Testis (tissue), 3 donors: ENCODE results near the gene SIRPB2. TPM values are rescaled to one million over a fixed set of nuclear protein-coding genes. Genes with fewer than 3 reads are reported as not detected.

Source experiments
- DNase-seq: peaks from one replicate; pipeline ENCODE4 v3.0.0-alpha.2; 2019
- H3K27ac ChIP-seq, 2 donors: fragments of 200-600 bp; sonication (generic); one replicate each; pipeline ENCODE4 v1.5.1; 2019
- H3K27me3 ChIP-seq: fragments of 200-600 bp; sonication (generic); one replicate; pipeline ENCODE4 v1.5.1; 2019
- H3K36me3 ChIP-seq: fragments of 200-600 bp; sonication (generic); one replicate; pipeline ENCODE4 v1.5.1; 2017; ENCODE audit warnings: low read depth; ENCODE audit errors: missing control alignments
- H3K4me1 ChIP-seq: fragments of 200-600 bp; sonication (generic); one replicate; pipeline ENCODE4 v1.5.1; 2019
- H3K4me3 ChIP-seq, 2 donors: fragments of 200-600 bp; sonication (generic); one replicate each; pipeline ENCODE4 v1.5.1; 2017 to 2019
- H3K9me3 ChIP-seq: fragments of 200-600 bp; sonication (generic); one replicate; pipeline ENCODE4 v1.5.1; 2017
- POLR2A ChIP-seq: fragments of 450-650 bp; IDR thresholded peaks from one replicate; pipeline ENCODE4 v1.6.1; 2017; ENCODE audit warnings: antibody characterized with exemption, mild to moderate bottlenecking, moderate library complexity
- WGBS, 2 donors: methylation state at CpG; one replicate each; pipeline ENCODE4 v1.1.5; 2018; 5-methylcytosine and 5-hydroxymethylcytosine counted together
- intact Hi-C: fragments of 100-400 bp; cut with DNase I; formaldehyde crosslinking; loops from one replicate; pipeline ENCODE4 v1.15.1; 2023; ENCODE audit warnings: low total_unique reads
- polyA plus RNA-seq: library from polyadenylated mRNA; stranded (reverse); fragments of 350-450 nt; fragmentation: Illumina TruSeq; extraction: RNeasy Lipid Tissue Mini Kit (QIAGEN cat#74804); gene quantifications from one replicate; pipeline ENCODE4 v1.2.3, GENCODE V29; 2014; ENCODE audit warnings: low read depth, low replicate concordance; ENCODE audit not compliant: insufficient read depth
- small RNA-seq, 2 donors: library from RNA; depleted of rRNA; stranded (forward); fragments of <200 nt; gene quantifications; one replicate each; pipeline ENCODE3, GENCODE V24; 2016
- total RNA-seq, 2 donors: library from RNA; depleted of rRNA; stranded (reverse); fragments of >200 nt; gene quantifications; one replicate each; pipeline ENCODE4 v1.2.3, GENCODE V29; 2016
- TF ChIP-seq, protein P1 (sequence below), 3 experiments: fragments of 450-650 bp in 2 of 3; fragments of 200-600 bp in 1 of 3; sonication (generic) in 1 of 3; IDR thresholded peaks; one replicate each; pipeline ENCODE4 v1.5.1; 2016 to 2019; ENCODE audit warnings: antibody characterized with exemption in 3 of 3, mild to moderate bottlenecking in 2 of 3, moderate library complexity in 1 of 3

Gene SIRPB2
- total and polyA plus RNA-seq, 3 donors from 2014 or later: 0.63 to 3.3 (median 1.5) TPM

DNA sequence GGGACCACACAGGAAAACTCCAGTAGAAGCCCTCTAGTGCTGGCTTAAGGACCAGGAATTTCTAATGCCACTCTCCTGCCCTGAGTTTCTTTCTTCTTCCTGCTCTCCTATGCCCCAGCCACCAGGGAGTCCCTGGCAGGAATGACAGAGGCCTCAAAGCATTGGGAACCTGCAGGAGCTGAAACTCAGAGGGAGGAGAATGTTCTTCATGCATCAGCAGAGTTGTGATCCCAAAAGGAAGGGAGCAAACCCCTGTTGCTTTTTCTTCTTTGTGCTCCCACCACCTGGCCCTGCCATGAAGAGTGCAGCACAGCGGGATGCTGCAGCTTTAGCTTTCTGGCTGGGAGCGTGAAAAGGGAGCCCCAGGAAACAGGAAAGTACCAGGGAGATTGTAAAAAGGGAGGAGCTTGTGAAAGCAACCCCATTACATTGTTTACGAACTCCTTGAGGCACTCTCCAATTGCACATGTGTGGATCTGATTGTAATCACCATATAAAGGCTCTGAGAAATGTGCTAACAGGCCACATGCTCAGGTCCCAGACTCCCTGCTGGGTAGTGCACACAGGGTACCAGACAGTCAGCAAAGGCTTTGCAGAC lies 63.7 kb downstream of the SIRPB2 start:
- Histone ChIP-seq H3K4me3 (no peak overlapping the region), H3K9me3 (no peaks in the 10 kb centered on the region), H3K4me1 (no peaks in the 10 kb centered on the region), H3K27ac (no peak overlapping the region), H3K27me3 (no peaks in the 10 kb centered on the region), H3K36me3 (no peaks in the 10 kb centered on the region)
- intact Hi-C loops: no loop called here
- no peak for DNase-seq
- no peak for TF ChIP-seq POLR2A
- TF ChIP-seq, protein P1, sequence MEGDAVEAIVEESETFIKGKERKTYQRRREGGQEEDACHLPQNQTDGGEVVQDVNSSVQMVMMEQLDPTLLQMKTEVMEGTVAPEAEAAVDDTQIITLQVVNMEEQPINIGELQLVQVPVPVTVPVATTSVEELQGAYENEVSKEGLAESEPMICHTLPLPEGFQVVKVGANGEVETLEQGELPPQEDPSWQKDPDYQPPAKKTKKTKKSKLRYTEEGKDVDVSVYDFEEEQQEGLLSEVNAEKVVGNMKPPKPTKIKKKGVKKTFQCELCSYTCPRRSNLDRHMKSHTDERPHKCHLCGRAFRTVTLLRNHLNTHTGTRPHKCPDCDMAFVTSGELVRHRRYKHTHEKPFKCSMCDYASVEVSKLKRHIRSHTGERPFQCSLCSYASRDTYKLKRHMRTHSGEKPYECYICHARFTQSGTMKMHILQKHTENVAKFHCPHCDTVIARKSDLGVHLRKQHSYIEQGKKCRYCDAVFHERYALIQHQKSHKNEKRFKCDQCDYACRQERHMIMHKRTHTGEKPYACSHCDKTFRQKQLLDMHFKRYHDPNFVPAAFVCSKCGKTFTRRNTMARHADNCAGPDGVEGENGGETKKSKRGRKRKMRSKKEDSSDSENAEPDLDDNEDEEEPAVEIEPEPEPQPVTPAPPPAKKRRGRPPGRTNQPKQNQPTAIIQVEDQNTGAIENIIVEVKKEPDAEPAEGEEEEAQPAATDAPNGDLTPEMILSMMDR (IDR thresholded peaks at IDR 0.05): no peak
- 50 to 54% methylated on average over 3 of the region's 3 CpGs for WGBS, 2 donors

DNA sequence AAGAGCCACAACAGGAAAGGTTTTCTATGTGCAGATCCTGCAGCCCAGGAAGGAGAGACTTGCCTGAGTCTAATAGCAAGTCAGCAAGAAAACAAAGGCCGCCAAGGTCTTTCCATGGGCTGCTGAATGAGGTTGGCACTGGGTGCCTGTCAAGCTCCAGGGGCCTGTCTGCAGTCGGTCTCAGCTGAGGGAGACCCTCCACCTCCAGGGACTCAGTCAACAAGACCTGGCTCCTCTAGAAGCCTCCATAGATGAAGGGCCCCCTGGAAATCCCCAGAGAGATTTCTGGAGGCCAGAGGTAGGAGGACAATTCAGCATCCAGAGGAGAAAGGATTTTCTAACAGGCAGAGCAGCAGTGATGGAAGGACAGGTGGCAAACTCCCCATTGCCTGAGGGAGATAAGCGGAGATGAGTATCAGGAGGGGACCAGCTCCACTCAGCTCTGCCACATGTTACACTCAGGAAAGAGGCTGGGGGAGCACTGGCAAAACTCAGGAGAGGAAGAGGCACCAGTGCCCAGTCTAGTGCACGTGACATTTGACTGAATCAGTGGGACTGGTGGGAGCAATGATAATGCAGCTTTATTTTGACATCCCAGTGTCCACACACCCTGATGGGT lies 64.9 kb downstream of the SIRPB2 start:
- TF ChIP-seq, protein P1 (IDR thresholded peaks at IDR 0.05): no peak
- TF ChIP-seq POLR2A: no peak
- H3K4me3 ChIP-seq: no peak overlapping the region
- DNase-seq: no peak
- no peaks in the 10 kb centered on the region for H3K36me3 ChIP-seq
- 42 to 64% methylated on average over 3 to 4 of the region's 4 CpGs for WGBS, 2 donors
- no peak overlapping the region for H3K27ac ChIP-seq
- no peaks in the 10 kb centered on the region for H3K9me3 ChIP-seq
- H3K4me1 ChIP-seq: no peaks in the 10 kb centered on the region
- intact Hi-C loops: no loop called here
- no peaks in the 10 kb centered on the region for H3K27me3 ChIP-seq

Small RNAs within 50 kb of the gene (small RNA-seq; reads per million reads assigned to genes)
- gene RNU6-917P: 0 reads per million in 2 donors

Other genes starting within 250 kb of the SIRPB2 start
- 10 to 100 TPM in 1 of 2 donors, 1 to 10 TPM in 1; 9.0 to 10.4 TPM for gene SNPH, start 225.1 kb downstream of the SIRPB2 start, total RNA-seq
- 4.2 TPM for gene SNPH, start 225.1 kb downstream of the SIRPB2 start, polyA plus RNA-seq
- 1 to 10 TPM; 5.5 to 6.4 TPM for gene SDCBP2, start 162.3 kb downstream of the SIRPB2 start, total RNA-seq
- gene SDCBP2, start 162.3 kb downstream of the SIRPB2 start, polyA plus RNA-seq: 10.9 TPM
- gene FKBP1A, start 98.4 kb downstream of the SIRPB2 start, total RNA-seq: 100 to 1,000 TPM in 1 of 2 donors, 10 to 100 TPM in 1; 90.9 to 122 TPM
- gene FKBP1A, start 98.4 kb downstream of the SIRPB2 start, polyA plus RNA-seq: 182 TPM
- gene NSFL1C, start 24.6 kb downstream of the SIRPB2 start, total RNA-seq: 10 to 100 TPM; 61.8 to 63.9 TPM
- gene NSFL1C, start 24.6 kb downstream of the SIRPB2 start, polyA plus RNA-seq: 107 TPM
- gene SIRPD, start 66.3 kb upstream of the SIRPB2 start, total RNA-seq: 10 to 100 TPM; 19.1 to 46.7 TPM
- 91.3 TPM for gene SIRPD, start 66.3 kb upstream of the SIRPB2 start, polyA plus RNA-seq
- gene SIRPB1, start 128.6 kb upstream of the SIRPB2 start, total RNA-seq: 1 to 10 TPM in 1 of 2 donors, not detected in 1; 1.9 TPM
- gene SIRPB1, start 128.6 kb upstream of the SIRPB2 start, polyA plus RNA-seq: 0.84 TPM
- gene SIRPG, start 166.4 kb upstream of the SIRPB2 start, total RNA-seq: 1 to 10 TPM; 1.1 to 3.4 TPM
- gene SIRPG, start 166.4 kb upstream of the SIRPB2 start, polyA plus RNA-seq: 13.9 TPM